ENCODE measurements around the gene MAP3K7CL. TPM values are rescaled to one million over a fixed set of nuclear protein-coding genes. Genes with fewer than 3 reads are reported as not detected.
A peak's percentile ranks its signal among the peaks of the same experiment; 100 is the strongest.

Gene MAP3K7CL
- total and polyA plus RNA-seq, 2 experiments from 2014 or later, result 0.59 TPM; not detected in 1

DNA sequence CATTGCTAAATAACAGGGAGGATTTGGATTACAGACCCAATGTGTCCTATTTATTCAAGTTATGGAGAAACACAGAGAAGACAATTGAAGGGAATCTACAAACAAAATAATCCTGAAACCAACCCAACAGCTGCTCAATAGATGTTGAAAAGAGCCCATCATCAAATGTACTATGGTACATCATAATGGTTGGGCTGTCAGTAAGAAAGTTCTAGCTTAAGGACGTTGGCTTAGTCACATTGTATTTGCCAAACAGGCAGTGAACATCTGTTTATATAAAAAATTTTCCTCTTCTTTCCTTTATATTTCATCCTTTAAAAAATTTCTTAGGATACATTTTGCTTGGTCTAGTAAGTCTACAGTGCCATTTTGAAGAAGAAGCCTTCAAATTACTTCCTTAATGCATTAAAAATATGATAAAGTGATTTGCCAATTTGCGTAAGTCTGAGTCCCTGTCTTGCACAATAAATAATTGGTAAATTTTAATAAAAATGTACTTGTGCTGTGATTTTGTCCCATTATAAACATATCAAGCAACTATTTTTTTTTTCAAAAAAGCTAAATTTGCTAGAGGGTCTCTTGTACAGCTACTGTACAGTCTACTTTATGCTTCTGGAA is 14.4 kb downstream of the MAP3K7CL start:
- H3K4me3 ChIP-seq, result no peak overlapping the region
- H3K27ac ChIP-seq, result no peak overlapping the region
- no peak overlapping the region for H2AFZ ChIP-seq
- TF ChIP-seq, protein P1, sequence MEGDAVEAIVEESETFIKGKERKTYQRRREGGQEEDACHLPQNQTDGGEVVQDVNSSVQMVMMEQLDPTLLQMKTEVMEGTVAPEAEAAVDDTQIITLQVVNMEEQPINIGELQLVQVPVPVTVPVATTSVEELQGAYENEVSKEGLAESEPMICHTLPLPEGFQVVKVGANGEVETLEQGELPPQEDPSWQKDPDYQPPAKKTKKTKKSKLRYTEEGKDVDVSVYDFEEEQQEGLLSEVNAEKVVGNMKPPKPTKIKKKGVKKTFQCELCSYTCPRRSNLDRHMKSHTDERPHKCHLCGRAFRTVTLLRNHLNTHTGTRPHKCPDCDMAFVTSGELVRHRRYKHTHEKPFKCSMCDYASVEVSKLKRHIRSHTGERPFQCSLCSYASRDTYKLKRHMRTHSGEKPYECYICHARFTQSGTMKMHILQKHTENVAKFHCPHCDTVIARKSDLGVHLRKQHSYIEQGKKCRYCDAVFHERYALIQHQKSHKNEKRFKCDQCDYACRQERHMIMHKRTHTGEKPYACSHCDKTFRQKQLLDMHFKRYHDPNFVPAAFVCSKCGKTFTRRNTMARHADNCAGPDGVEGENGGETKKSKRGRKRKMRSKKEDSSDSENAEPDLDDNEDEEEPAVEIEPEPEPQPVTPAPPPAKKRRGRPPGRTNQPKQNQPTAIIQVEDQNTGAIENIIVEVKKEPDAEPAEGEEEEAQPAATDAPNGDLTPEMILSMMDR (IDR thresholded peaks at IDR 0.05; ENCODE audit: poor library complexity), result no peak
- TF ChIP-seq EZH2phosphoT487 (IDR thresholded peaks at IDR 0.05; ENCODE audit: low read depth, severe bottlenecking, unreplicated experiment) (no peak), EZH2 (IDR thresholded peaks at IDR 0.05; ENCODE audit: borderline replicate concordance) (no peak)
- H3K27me3 ChIP-seq, result no peaks in the 10 kb centered on the region
- no peaks in the 10 kb centered on the region for H3K79me2 ChIP-seq
- no peak for DNase-seq (ENCODE audit: low spot score)
- no peaks in the 10 kb centered on the region for H3K9me3 ChIP-seq (ENCODE audit: low read depth)
- H3K9me2 ChIP-seq (replicated peaks; ENCODE audit: insufficient read depth), result no peaks in the 10 kb centered on the region
- no peak overlapping the region for H3K4me2 ChIP-seq
- H3K4me1 ChIP-seq (ENCODE audit: insufficient read depth), result no peaks in the 10 kb centered on the region
- no peaks in the 10 kb centered on the region for H3K36me3 ChIP-seq (replicated peaks; ENCODE audit: insufficient read depth, low read depth)
- WGBS (ENCODE audit: low lambda C conversion rate, missing lambda C conversion rate), result 83% methylated on average over 2 of the region's 2 CpGs
- H4K20me1 ChIP-seq (ENCODE audit: insufficient read depth, poor library complexity, severe bottlenecking), result no peaks in the 10 kb centered on the region

DNA sequence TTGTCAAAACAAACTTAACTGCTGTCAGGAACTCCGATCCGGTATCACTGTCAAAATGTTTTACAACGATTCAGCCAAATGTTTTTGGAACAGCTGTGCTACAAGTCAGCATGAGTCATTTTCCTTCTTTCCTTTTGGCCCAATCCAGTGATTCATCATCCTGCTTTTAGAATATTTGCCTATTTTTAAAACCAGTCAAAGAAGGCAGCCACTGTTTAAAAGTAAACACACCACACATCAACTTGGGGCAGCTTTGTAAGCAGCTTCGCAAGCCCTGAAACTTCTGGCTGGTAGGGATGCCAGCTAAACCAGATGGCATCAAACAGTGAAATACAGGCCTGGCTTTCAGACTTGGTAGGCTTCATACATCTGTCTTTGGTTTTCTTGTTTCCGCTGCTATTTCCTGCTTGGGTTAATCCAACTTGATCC is 14.9 kb downstream of the MAP3K7CL start:
- H3K4me1 ChIP-seq (ENCODE audit: insufficient read depth), result no peaks in the 10 kb centered on the region
- no peaks in the 10 kb centered on the region for H3K79me2 ChIP-seq
- H3K27ac ChIP-seq, result no peak overlapping the region
- H3K9me3 ChIP-seq (ENCODE audit: low read depth), result no peaks in the 10 kb centered on the region
- 41% methylated on average over 5 of the region's 5 CpGs for WGBS (ENCODE audit: low lambda C conversion rate, missing lambda C conversion rate)
- H3K4me3 ChIP-seq, result no peak overlapping the region
- H4K20me1 ChIP-seq (ENCODE audit: insufficient read depth, poor library complexity, severe bottlenecking), result no peaks in the 10 kb centered on the region
- H3K4me2 ChIP-seq, result no peak overlapping the region
- H3K27me3 ChIP-seq, result no peaks in the 10 kb centered on the region
- DNase-seq (ENCODE audit: low spot score), result peak; percentile 26
- no peaks in the 10 kb centered on the region for H3K36me3 ChIP-seq (replicated peaks; ENCODE audit: insufficient read depth, low read depth)
- no peak for TF ChIP-seq EZH2phosphoT487 (IDR thresholded peaks at IDR 0.05; ENCODE audit: low read depth, severe bottlenecking, unreplicated experiment)
- TF ChIP-seq, protein P1 (IDR thresholded peaks at IDR 0.05; ENCODE audit: poor library complexity), result no peak
- TF ChIP-seq EZH2 (IDR thresholded peaks at IDR 0.05; ENCODE audit: borderline replicate concordance), result no peak
- H2AFZ ChIP-seq, result no peak overlapping the region
- no peaks in the 10 kb centered on the region for H3K9me2 ChIP-seq (replicated peaks; ENCODE audit: insufficient read depth)

DNA sequence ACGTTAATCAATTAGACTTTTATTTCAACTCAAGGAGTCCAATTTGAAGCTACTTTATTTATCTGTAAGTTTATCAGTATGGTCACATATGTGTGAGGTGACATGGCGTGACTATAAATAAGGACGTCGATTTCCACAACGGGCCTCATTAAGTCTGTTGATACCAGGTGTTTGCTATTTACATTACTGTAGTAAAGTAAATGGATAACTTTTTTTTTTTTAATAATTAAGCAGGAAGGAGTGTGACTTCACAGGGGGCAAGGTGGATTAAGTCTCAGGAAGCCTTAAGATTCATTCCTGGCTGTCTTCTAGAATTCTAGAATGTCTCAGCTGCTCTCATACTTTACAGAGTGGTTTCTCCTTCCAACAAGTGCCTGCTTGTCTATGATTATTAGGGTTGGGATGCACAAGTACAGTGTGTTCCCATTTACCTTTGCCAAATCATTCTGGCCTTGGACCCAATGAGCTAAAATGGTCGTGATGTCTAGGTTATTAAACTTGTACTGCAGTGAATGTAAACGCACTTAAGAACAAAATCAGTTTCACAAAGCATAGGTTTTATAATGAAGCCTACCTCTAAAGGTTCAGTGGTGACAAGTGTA is 15.5 kb downstream of the MAP3K7CL start:
- Histone ChIP-seq H3K4me3 (no peak overlapping the region), H3K4me1 (ENCODE audit: insufficient read depth) (no peaks in the 10 kb centered on the region), H4K20me1 (ENCODE audit: insufficient read depth, poor library complexity, severe bottlenecking) (no peaks in the 10 kb centered on the region), H3K9me3 (ENCODE audit: low read depth) (no peaks in the 10 kb centered on the region), H3K27ac (no peak overlapping the region), H3K4me2 (no peak overlapping the region), H3K36me3 (replicated peaks; ENCODE audit: insufficient read depth, low read depth) (no peaks in the 10 kb centered on the region), H3K79me2 (no peaks in the 10 kb centered on the region), H2AFZ (no peak overlapping the region), H3K27me3 (no peaks in the 10 kb centered on the region), H3K9me2 (replicated peaks; ENCODE audit: insufficient read depth) (no peaks in the 10 kb centered on the region)
- TF ChIP-seq EZH2 (IDR thresholded peaks at IDR 0.05; ENCODE audit: borderline replicate concordance) (no peak), EZH2phosphoT487 (IDR thresholded peaks at IDR 0.05; ENCODE audit: low read depth, severe bottlenecking, unreplicated experiment) (no peak)
- TF ChIP-seq, protein P1 (IDR thresholded peaks at IDR 0.05; ENCODE audit: poor library complexity), result no peak
- DNase-seq (ENCODE audit: low spot score), result no peak
- WGBS (ENCODE audit: low lambda C conversion rate, missing lambda C conversion rate), result 52% methylated on average over 7 of the region's 7 CpGs
